Measurements from ENCODE around the gene SMIM38.

Gene SMIM38

DNA sequence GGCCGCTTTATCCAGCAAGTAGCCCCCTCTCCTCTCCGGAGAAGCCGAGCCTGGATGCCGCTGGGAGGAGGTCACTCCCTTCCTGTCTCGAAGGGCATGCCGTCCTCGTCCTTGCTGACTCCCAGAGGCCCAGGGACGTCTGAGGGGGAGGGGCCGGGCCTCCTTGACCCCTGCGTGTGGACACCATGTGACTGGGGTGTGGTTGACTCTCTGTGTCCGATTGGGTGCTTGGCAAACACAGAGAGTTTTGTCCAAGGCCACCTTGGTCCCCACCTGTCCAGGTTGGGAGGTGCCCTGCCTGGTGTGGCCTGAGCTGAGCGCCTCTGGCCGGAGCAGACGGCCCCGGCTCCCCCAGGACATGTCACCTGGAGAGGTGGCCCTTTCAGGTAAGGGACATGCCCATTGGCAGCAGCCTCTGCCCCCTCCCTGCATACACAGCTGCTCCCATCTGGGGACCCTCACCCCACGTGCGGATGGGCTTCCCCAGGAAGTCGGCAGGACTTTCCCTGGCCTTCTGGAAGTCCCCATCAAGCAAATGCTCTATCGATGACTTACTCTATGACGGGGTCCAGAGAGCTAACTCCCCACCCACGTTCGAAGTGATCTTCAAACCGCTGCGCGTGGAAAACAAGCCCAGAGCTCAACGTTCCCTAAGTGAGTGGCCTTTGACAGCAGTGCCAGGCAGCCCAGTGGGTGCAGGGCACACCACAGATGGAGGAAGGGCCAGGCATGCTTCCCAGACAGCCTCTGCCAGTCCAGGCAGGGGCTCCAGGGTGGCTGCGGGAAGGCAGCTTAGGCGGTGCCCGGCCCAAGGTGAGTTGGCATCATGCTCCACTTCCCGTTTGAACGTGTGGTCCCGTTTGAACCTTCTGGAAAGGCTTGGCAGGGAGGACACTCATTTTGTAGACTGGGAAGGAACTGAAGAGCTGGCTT, at the start of gene SMIM38:
TSS of gene SMIM38 (plus strand) at position 634 of the 933 bp plus-strand sequence. CDS start 1,912 bp downstream, outside the sequence.
- DNase-seq (ENCODE audit: low read depth in 2 of 2) = no peak

DNA sequence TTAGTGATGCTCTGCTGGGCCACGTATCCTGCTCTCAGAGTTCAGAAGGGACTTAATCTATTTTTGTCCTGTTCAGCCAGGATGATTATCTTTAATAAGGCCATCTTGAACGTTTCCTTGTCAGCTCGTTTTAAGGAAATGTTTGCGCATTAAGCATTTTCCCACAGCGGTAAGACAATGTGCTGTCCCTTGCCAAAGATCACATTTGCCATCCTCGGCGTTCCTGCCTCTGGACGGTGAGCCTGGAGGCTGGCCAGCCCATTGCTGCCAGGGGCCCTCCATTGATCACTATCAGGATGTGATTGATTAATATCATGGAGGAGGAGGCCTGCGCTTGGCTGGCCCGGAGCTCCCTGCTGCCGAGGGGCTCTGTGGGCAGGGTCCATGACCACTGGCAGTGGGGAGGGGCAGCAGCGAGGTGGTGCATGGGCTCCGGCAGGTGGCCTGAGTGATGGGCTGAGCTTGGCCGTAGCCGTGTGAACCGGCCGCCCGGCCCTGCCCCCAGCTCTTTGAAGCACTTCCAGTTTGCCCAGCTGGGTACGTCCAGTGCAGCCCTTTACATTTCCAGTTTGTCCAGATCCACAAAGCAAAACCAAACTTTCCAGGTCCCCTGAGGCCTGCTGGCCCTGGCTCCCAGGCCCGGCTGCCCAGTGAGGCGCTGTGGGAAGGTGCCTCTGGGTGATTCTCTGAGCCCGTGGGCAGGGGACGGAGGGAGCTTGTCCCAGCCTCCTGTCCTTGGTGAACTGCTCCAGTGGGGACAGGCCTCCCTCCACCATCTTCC, 49.5 kb upstream of the SMIM38 start:
- no peak for DNase-seq (ENCODE audit: low read depth in 2 of 2)

DNA sequence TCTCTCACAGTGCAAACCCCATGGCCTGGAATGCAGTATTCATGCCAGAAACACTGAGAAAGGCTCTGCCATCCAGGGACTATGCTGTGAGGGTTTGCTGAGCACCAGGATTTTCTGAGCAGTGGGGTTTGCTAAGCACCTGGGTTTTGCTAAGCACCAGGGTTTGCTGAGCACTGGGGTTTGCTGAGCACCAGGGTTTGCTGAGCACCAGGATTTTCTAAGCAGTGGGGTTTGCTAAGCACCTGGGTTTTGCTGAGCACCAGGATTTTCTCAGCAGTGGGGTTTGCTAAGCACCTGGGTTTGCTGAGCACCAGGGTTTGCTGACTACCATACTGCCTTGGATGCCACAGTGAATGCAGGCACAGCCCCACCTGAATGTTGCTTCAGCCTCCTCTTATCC, 48.3 kb upstream of the SMIM38 start:
- DNase-seq (ENCODE audit: low read depth in 2 of 2) = no peak

DNA sequence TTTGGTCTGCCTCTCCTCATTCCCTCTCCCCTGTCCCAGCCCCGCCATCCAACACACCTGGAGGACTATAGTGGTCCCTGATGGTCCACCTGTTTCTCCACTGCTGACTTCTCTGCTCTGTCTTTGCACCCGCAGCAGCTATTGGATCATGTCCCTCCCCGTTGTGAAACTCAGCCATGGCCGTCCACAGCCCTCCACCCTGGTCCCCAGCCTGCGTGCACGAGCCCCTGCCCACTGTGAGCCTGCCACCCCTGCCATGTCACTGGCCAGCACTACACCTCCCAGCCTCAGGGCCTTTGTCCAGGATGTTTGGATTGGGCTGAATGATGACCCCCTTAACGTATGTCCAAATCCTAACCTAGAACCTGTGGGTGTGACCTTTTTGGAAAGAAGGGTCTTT, 47.7 kb upstream of the SMIM38 start:
- no peak for DNase-seq (ENCODE audit: low read depth in 2 of 2)

DNA sequence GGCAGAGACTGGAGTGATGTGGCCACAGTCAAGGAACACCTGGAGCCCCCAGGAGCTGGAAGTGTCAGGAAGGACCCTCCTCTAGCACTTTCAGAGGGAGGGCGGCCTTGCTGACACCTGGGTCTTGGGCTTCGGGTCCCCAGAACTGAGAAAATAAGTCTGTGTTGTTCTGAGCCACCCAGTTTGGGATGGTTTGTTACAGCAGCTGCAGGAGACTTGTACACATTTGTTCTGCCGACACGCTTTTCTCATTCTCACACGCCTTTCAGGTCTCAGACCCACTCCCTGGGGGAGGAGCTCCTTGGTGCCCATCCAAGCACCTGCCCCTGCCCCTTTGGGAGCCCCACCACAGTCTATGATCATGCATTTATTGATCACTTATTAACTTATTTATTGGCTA, 47.2 kb upstream of the SMIM38 start:
- no peak for DNase-seq (ENCODE audit: low read depth in 2 of 2)

DNA sequence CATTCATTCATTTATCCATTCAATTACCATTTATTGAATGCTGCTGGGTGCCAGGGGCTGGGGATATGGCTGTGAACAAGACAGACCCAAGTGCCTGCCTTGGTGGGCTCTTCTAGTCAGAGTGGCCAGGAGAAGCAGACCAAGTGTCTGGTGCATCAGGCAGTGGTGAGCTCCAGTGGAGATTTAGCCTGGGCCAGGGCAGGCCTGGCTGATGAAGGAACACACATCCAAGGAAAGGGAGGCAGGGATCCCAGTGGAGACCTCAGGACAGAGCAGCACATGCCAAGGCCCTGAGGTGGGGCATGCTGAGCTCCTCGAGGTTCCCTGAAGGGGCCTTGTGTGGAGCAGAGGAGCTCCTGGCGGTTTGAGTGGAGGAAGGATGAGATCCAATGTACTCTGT, 46.6 kb upstream of the SMIM38 start:
- no peak for DNase-seq (ENCODE audit: low read depth in 2 of 2)

DNA sequence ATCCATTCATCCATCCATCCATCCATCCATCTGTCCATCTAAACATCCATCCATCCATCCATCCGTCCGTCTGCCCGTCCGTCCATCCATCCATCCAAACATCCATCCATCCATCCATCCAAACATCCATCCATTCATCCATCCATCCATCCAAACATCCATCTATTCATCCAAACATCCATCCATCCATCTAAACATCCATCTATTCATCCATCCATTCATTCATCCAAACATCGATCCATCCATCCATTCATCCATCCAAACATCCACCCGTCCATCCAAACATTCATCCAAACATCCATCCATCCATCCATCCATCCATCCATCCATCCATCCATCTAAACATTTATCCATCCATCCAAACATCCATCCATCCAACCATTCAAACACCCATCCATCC, 45.3 kb upstream of the SMIM38 start:
- DNase-seq (ENCODE audit: low read depth in 2 of 2) = no peak

DNA sequence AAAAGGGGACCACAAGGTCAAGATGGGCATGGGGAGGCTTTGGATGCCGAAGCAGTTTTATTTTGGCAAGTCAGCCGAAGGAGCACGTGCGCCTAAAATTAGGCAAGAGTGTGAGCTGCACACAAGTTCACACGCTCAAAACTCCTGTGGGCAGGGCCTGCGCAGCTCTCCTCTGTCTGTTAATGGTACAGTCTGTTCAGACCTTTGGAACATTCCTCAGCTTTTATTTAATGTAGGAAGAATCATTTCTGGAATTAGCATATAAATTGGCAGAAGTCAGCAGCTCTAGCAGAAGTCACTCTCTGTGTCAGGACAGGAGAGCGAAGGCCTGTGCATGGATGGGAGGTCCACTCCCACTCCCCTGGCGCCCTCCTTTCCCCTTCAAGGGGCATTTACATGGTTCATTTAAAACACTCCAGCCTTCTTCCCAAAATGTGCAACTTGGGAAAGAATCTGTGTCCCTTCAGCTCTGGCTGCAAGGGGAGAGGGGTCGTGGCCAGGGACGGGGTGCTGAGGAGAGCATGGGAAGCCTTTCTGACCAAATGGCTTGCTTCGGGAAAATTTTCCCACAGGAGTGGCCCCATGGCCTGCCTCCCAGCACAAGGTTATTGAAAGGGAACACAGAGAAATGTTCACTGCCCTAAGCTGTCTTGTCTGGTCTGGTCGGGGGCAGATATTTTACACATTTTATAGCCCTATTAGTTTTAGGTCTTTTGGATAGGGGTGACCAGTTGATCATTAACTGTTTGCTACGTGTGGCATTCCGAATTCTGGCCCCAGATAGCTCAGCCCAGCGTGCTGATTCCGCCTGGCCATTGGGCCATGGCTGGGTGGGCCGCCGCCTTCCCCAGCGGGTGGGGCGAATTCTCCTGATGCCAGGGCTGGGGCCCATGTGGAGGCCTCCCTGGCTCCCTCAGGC, 43.9 kb upstream of the SMIM38 start:
- no peak for DNase-seq (ENCODE audit: low read depth in 2 of 2)

DNA sequence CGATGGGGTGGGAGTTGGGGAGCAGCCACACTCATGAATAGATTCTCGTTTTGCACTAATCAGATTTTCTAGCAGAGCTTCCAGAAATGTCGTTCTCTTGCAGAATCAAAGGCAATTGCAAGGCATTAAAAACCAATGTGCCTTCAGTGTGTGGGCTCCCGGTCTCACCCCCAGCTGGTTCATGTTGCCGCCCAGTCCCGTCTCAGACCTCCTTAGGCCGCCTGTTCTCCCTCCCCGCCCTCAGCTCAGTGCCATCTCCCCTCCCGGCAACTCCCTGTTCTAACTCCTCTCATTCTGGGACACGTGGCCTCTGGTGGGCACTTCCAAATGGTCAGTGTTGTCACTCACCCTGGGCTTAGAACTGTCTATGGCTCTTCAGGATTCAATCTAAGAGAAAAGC, 42.5 kb upstream of the SMIM38 start:
- no peak for DNase-seq (ENCODE audit: low read depth in 2 of 2)

DNA sequence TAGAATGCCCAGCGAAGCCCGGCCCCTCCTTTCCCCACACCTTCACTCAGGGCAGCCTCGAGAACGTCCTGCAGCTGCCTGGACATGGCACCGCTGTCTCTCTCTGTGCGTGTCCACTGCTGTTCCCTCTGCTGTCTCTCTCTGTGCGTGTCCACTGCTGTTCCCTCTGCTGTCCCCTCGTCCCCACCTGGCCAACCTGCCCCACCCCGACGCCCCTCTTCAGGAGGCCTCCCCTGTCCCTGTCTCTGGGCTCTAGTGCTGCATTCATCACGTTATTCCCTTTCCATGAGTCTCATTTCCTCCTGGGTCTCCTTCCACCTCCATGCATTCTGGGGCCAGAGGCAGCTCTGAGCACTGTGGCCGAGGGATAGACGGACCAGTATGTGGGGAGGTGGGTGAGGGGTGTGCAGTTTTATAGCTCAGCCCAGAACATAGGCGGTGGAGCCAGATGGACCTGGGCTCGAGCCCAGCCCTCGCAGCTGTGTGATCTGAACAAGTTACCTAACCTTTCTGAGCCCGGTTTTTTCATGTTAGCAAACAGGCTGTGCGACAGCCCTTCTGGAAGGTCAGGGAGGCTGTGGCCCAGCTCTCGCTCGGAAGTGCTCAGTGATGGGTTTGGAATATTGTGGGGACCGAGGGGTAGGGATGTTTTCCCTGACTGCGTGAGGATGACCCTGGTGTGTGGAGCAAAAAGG, 41.9 kb upstream of the SMIM38 start:
- DNase-seq (ENCODE audit: low read depth in 2 of 2) = no peak

DNA sequence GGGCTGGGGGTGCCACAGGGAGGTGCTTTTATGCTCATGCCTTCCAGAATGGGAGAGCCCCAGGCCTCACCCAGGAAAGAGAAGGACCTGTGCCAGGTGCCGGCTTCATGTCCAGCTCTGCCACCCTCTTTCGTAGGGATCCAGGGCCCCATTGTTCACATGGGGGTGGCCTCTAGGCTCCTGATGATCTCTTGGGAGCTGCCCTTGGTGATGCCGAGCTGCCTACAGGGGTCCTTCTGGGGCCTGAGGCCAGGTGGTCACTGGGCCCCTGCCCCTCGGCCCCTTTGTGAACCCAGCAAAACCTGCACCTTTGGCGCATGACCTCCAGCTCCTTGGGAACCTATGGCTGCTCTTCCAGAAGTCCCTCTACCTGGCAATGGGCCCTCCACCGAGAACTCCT, 41.4 kb upstream of the SMIM38 start:
- DNase-seq (ENCODE audit: low read depth in 2 of 2) = no peak

DNA sequence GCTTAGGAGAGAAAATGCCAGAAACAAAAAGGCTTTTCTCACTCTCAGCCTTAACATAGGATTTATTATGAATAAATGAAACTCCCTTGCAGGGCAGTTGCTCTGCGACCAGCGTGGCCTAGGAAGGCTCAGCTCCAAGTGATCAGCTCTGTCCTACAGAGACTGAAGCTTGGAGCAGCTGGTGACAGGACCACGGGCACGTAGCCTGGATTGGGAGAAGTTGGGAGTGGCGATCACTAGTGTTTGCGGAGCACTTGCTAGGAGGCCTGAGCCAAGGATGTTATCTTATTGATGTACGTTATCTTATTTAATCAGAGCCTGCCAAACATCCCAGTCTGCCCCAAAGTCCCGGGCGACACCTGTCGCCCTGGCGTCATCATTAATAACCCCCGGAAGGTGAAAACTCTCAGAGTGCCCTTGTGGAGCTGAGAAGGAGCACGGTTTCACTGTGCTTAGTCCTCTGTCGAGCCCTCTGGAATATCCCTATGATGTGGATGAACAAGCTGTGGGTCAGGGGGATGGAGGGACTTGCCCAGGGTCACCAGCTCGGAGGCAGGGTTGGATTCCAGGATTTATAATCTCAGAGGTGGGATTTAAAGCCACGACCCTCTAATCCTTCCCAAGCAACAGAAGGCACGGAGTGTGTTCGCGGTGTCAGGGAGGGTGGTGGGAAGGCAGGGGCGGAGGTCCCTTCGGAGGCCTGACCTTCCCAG, 40.8 kb upstream of the SMIM38 start:
- no peak for DNase-seq (ENCODE audit: low read depth in 2 of 2)

DNA sequence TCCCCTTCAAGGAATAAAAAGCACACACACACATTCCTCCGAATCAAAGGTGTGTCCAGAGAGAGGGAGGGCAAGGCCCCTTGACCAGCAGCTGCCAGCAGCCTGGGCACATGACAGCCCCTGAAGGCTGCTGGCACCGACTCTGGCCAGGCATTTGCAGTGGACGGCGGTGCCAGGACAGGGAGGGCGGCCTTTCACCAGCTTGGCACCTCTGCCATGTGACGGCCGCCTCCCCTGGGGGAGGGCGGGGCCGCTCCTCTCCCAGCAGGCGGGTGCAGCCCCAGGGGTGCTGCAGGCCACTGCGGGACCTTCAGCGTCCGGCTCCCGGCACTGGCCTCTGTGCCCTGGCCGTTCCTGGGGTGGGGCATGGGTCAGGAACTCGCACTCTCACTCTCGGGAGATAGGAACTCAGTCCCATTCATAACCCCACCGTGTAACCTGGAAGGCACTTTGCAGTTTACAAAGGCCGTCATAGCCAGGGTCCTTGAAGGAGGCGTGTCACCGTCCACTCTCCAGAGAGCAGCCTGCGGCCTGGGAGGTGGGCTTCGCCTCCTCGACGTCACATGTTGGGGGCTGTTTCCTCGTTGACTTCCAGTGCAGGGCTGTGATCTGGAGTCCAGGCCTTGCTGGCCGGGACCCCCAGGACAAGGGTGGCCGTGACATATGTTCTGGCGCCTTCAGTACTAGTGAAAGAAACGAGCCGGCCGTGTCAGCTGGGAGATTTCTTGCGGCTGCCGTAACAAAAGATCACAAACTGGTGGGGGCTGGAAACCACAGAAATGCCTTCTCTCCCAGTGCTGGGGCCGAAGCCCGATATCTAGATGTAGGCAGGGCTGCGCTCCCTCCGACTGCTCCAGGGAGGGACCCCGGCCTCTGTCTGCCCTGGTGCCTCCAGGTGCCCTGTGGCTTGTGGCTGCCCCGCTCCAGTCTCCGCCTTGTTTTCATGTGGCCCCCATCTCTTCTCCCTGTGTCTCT, 39.9 kb upstream of the SMIM38 start:
- DNase-seq (ENCODE audit: low read depth in 2 of 2) = no peak

DNA sequence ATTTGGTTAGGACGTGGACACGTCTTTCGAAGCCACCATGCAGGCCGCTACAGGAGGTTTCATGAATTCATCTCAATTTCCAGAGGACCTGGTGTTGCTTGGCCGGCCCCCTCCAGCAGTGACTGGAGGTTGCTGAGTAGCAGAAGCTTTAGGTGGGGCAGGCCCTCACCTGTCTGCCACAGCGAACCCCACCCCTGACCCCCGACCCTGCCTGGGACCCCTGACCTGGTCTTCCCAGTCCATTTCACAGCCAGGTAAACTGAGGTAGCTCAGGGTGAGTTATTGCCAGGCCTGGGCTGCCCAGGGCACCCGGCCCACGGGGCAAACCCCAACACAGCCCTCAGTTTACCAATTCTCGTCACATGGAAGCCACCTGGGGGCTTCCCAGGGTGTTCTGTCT, 39.1 kb upstream of the SMIM38 start:
- DNase-seq (ENCODE audit: low read depth in 2 of 2) = no peak

DNA sequence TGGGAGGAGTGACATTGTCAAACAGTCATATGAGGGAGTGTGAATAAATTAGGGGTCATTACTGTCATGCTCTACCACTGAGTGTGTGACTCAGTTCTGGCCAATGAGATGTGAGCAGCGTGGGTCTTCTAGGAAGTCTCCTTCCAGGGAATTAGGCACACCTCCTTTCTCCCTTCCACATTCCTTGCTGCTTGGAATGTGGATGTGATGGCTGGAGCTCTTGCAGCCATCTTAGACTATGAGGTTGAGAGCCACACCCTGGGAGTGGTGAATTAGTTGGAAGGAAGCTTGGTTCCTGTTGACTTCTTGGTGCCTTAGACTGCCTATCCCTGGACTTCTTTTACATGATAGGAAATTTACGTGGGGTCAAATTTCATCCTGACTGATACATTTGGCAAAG, 36.5 kb upstream of the SMIM38 start:
- DNase-seq (ENCODE audit: low read depth in 2 of 2) = no peak

DNA sequence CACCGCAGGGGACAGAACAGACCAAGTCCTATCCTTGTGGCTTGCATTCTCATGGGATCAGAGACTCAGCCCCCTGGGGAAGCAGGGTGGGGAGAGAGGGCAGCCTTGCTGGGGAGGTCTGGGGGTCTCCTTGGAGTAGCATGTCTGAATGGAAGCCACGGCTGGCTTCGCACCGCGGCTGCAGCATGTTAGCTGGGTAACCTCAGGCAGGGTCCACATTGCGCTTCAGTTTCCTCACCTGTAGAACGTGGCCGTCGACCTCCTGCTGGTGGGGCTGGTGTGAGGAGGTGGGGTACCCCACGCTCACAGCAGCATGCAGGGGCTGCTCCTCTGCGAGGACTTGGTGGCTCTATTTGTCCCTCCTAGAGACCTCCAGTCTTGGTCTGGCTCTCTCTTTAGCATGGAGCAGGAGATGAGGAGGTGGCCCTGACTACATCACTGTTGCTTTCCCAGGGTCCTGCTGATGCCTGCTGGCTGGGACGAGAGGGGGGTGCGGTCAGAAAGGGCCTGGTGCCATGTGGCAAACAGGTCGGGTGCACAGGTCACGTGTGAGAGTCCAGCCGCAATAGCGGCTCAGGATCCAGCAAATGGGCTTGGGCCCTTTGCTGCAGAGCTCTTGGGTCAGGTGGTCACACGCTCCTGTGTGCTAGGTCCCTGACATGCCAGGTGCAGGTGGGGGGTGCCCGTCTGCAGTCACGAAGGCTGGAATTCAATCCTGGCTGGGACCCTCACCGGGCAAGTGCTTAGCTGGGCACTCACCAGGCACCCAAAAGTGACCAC, 35.4 kb upstream of the SMIM38 start:
- no peak for DNase-seq (ENCODE audit: low read depth in 2 of 2)

DNA sequence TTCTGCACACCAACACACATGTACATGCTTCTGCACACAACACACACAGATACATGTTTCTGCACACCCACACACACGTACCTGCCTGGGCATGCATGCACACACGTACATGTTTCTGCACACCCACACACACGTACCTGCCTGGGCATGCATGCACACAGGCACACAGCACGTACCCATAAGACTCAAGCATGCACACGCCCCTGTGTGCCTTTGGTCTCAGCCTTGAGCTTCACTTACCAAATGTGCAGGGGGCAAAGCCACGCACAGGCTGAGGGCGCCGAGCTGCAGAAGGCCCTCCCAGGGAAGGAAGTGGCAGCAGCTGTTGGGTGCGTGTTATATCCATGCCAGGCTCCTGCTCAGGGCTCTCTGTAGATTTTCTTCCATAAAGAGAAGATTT, 34.7 kb upstream of the SMIM38 start:
- no peak for DNase-seq (ENCODE audit: low read depth in 2 of 2)

DNA sequence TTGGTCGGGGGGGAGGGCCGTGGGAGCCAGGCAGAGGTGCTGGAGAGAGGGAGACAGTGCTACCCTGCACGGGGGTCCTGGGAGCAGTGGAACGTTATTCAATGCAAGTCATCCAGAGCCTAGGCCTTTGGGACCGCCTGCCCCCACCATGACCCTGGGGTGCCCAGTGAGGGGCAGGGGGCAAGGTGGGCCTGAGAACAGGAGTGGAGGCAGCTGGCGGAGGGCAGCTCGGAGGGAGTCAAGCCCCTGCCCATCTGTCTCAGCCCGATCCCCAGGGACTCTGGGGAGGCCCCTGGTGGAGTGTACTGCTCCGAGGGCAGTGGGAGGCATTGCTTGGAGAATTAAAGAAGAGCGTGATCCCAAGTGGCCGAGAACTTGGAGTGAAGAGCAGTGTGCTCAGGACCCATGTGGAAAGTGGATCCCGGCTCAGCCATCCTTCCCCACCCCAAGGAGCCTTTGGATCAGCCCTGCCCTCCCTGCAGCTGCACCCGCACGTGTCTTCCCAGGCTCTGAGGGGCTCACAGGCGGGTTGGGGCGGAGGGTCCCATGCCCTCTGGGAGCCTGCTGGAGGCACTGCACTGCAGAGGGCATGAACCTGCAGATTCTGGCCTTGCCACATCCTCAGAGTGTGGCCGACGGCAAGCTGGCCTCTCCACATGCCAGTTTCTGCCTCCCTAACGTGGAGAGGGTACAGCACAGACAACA, 34.0 kb upstream of the SMIM38 start:
- DNase-seq (ENCODE audit: low read depth in 2 of 2) = no peak

Data from stimulated activated CD8-positive, alpha-beta memory T cell treated with anti-CD3 and anti-CD28 coated beads, Interleukin-7, amount 100 ng/mL, for 1 hour (primary cell).